Fibroblast of lung (primary cell): ENCODE measurements around the gene STARD8. TPM values are rescaled to one million over a fixed set of nuclear protein-coding genes. Genes with fewer than 3 reads are reported as not detected.
A peak's percentile ranks its signal among the peaks of the same experiment; 100 is the strongest.

Experiments
- DNase-seq, 2 donors: peaks; one replicate each; pipeline versions ENCODE4 v3.0.0 to v3.0.0-alpha.2; 2010; ENCODE audit warnings: low read depth in 2 of 2
- H2AFZ ChIP-seq: 2 replicates; pipeline ENCODE4 v1.5.1; 2012; ENCODE audit warnings: low read length, control low read depth, inconsistent platforms
- H3K27ac ChIP-seq: 2 replicates; pipeline ENCODE4 v1.5.1; 2011; ENCODE audit warnings: low read length, control low read depth; ENCODE audit not compliant: insufficient read depth
- H3K27me3 ChIP-seq: 2 replicates; pipeline ENCODE4 v1.5.1; 2011; ENCODE audit warnings: mild to moderate bottlenecking, low read length; ENCODE audit not compliant: control insufficient read depth, insufficient read depth
- H3K36me3 ChIP-seq: 2 replicates; pipeline ENCODE4 v1.5.1; 2011; ENCODE audit warnings: low read length; ENCODE audit not compliant: control insufficient read depth, insufficient read depth
- H3K4me1 ChIP-seq: 2 replicates; pipeline ENCODE4 v1.5.1; 2011; ENCODE audit warnings: low read length; ENCODE audit not compliant: control insufficient read depth, insufficient read depth; ENCODE audit errors: extremely low read depth
- H3K4me2 ChIP-seq: 2 replicates; pipeline ENCODE4 v1.5.1; 2011; ENCODE audit warnings: low read length, control low read depth; ENCODE audit not compliant: insufficient read depth; ENCODE audit errors: extremely low read depth
- H3K4me3 ChIP-seq, 4 experiments: fragments of 200-600 bp in 1 of 4; sonication (generic) in 1 of 4; replicated peaks in 1 of 4; 2 replicates each; pipeline ENCODE4 v1.5.1; 2011 to 2016; ENCODE audit warnings: low read length in 4 of 4, low read depth in 3 of 4, mild to moderate bottlenecking in 3 of 4, control low read depth in 2 of 4, inconsistent platforms in 1 of 4, mixed read lengths in 1 of 4; ENCODE audit not compliant: insufficient read depth in 1 of 4; ENCODE audit errors: control extremely low read depth in 1 of 4
- H3K79me2 ChIP-seq: 2 replicates; pipeline ENCODE4 v1.5.1; 2012; ENCODE audit warnings: mild to moderate bottlenecking, low read length, inconsistent platforms; ENCODE audit not compliant: control insufficient read depth, insufficient read depth
- H3K9ac ChIP-seq: 2 replicates; pipeline ENCODE4 v1.5.1; 2011; ENCODE audit warnings: mild to moderate bottlenecking, low read length, control low read depth; ENCODE audit not compliant: insufficient read depth
- H3K9me3 ChIP-seq: 2 replicates; pipeline ENCODE4 v1.5.1; 2012; ENCODE audit warnings: low read depth, low read length; ENCODE audit not compliant: control insufficient read depth, insufficient read depth
- H4K20me1 ChIP-seq: 2 replicates; pipeline ENCODE4 v1.5.1; 2011; ENCODE audit warnings: low read length; ENCODE audit not compliant: control insufficient read depth, insufficient read depth; ENCODE audit errors: extremely low read depth
- EZH2 ChIP-seq: IDR thresholded peaks from 2 replicates; pipeline ENCODE4 v1.5.1; 2012; ENCODE audit warnings: low read length, control low read depth, mild to moderate bottlenecking; ENCODE audit errors: missing control alignments
- polyA plus RNA-seq, 2 donors: library from polyadenylated mRNA; depleted of rRNA in 1 of 2; stranded (reverse) in 1 of 2; unstranded in 1 of 2; fragments of >200 nt; gene quantifications; 2 replicates each; pipeline ENCODE4 v1.2.1, GENCODE V29; 2011 to 2012; ENCODE audit warnings: missing spikeins in 1 of 2
- total RNA-seq: library from RNA; depleted of rRNA; stranded (reverse); fragments of >200 nt; gene quantifications from 2 replicates; pipeline ENCODE4 v1.2.1, GENCODE V29; 2014
- TF ChIP-seq, protein P1 (sequence below), 2 donors: IDR thresholded peaks in 1 of 2; conservative IDR thresholded peaks in 1 of 2; 1 replicate in 1 of 2; 2 replicates in 1 of 2; pipeline ENCODE4 v1.5.1; 2011 to 2012; ENCODE audit warnings: low read length in 2 of 2, control low read depth in 1 of 2, inconsistent platforms in 1 of 2, low read depth in 1 of 2, mild to moderate bottlenecking in 1 of 2

Gene STARD8
- total and polyA plus RNA-seq, 2 donors (not counting 1 experiment from before 2014, with no cell fraction given), result 0.76 to 1.5 TPM

DNA sequence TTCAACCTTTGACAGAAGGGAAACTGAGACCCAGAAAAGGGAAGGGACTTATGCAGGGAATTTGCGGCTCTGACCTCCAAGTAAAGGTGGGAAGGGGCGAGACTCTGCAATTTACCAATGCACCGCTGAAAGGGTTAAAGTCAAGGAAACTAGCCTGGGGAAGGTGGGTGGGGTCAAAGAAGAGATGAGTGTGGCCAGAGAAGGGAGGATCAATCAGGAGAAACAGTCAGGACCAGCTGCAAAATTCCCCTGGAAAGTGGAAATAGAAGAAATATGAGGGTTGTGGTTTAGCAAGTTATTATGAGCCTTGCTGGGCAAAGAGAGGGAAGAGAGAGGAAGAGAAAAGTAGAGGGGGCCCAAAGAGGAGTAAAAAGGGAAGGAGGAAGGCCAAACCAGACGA lies 30.5 kb downstream of the STARD8 start:
- Histone ChIP-seq H3K9me3 (no peaks in the 10 kb centered on the region), H3K4me1 (no peaks in the 10 kb centered on the region), H3K4me2 (no peak overlapping the region), H3K27ac (no peak overlapping the region), H3K4me3 (no peak overlapping the region), H3K36me3 (no peaks in the 10 kb centered on the region), H2AFZ (no peak overlapping the region), H4K20me1 (no peaks in the 10 kb centered on the region), H3K79me2 (no peaks in the 10 kb centered on the region), H3K9ac (no peak overlapping the region), H3K27me3 (no peaks in the 10 kb centered on the region)
- DNase-seq, result no peak
- no peak for TF ChIP-seq EZH2
- TF ChIP-seq, protein P1, sequence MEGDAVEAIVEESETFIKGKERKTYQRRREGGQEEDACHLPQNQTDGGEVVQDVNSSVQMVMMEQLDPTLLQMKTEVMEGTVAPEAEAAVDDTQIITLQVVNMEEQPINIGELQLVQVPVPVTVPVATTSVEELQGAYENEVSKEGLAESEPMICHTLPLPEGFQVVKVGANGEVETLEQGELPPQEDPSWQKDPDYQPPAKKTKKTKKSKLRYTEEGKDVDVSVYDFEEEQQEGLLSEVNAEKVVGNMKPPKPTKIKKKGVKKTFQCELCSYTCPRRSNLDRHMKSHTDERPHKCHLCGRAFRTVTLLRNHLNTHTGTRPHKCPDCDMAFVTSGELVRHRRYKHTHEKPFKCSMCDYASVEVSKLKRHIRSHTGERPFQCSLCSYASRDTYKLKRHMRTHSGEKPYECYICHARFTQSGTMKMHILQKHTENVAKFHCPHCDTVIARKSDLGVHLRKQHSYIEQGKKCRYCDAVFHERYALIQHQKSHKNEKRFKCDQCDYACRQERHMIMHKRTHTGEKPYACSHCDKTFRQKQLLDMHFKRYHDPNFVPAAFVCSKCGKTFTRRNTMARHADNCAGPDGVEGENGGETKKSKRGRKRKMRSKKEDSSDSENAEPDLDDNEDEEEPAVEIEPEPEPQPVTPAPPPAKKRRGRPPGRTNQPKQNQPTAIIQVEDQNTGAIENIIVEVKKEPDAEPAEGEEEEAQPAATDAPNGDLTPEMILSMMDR (conservative IDR thresholded peaks at IDR 0.05 in 1 of 2, IDR thresholded peaks at IDR 0.05 in 1 of 2; ENCODE audit: low read depth in 1 of 2, low read length in 2 of 2), result no peak

DNA sequence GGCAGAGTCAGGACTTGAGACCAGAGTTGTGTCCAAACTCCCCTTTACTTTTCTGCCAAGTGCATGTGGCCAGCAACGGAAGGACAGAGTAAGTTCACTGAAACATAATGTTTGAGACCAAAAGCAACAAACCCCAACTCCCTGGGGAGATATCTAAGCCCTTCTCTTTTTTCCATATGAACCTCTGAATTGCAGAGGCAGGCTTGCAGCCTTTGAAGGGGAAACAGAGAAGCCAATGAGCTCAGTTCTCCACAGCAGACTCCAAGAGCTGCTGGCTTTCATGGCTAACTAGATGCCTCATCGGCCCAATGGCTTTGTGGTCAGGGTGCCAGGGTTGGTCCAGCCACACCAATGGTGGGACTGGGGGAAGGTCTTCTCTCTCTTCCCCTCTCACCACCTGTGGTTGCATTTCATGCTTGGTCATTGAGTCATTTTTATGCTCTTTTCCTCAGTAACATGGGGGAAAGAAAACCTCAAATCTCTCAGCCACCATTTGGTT lies 34.0 kb downstream of the STARD8 start:
- TF ChIP-seq, protein P1 (conservative IDR thresholded peaks at IDR 0.05 in 1 of 2, IDR thresholded peaks at IDR 0.05 in 1 of 2; ENCODE audit: low read depth in 1 of 2, low read length in 2 of 2), result no peak
- TF ChIP-seq EZH2, result no peak
- H3K79me2 ChIP-seq, result no peaks in the 10 kb centered on the region
- peak; percentile 52 to 86 for DNase-seq
- no peak overlapping the region for H3K9ac ChIP-seq
- H3K9me3 ChIP-seq, result no peaks in the 10 kb centered on the region
- no peak overlapping the region for H3K4me3 ChIP-seq
- no peak overlapping the region for H2AFZ ChIP-seq
- no peaks in the 10 kb centered on the region for H4K20me1 ChIP-seq
- no peak overlapping the region for H3K27ac ChIP-seq
- H3K4me2 ChIP-seq, result no peak overlapping the region
- H3K4me1 ChIP-seq, result peaks cover 5% of the 10 kb centered on the region
- no peaks in the 10 kb centered on the region for H3K27me3 ChIP-seq
- H3K36me3 ChIP-seq, result no peaks in the 10 kb centered on the region

DNA sequence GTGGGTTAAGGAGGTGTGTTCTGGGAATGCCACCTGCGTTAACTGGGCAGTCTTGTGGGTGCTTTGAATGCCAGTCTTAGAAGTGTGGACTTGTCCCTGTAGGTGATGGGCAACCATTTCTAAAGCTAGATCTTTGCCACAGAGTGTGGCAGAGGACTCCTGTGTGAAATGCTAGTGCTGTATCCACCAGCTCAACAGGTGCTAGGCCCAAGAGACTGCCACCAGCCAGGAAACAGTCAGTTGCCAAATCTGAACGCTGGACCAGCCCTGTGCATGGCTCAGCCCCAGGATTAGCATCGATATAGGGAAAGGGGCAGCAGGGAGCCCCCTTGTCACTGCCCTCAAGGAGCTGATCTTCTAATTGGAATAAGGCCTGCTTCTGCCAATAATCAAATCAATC lies 35.3 kb downstream of the STARD8 start:
- H3K9me3 ChIP-seq, result no peaks in the 10 kb centered on the region
- no peak overlapping the region for H3K4me3 ChIP-seq
- H3K27ac ChIP-seq, result no peak overlapping the region
- no peak overlapping the region for H3K9ac ChIP-seq
- TF ChIP-seq, protein P1 (conservative IDR thresholded peaks at IDR 0.05 in 1 of 2, IDR thresholded peaks at IDR 0.05 in 1 of 2; ENCODE audit: low read depth in 1 of 2, low read length in 2 of 2), result no peak
- no peak for TF ChIP-seq EZH2
- no peak overlapping the region for H2AFZ ChIP-seq
- no peak for DNase-seq
- no peak overlapping the region for H3K4me2 ChIP-seq
- H3K36me3 ChIP-seq, result no peaks in the 10 kb centered on the region
- H4K20me1 ChIP-seq, result no peaks in the 10 kb centered on the region
- no peaks in the 10 kb centered on the region for H3K27me3 ChIP-seq
- no peaks in the 10 kb centered on the region for H3K79me2 ChIP-seq
- H3K4me1 ChIP-seq, result peaks cover 5% of the 10 kb centered on the region
